Measurements from ENCODE around the gene OGDHL.

- no peak for TF ChIP-seq EP300 (IDR thresholded peaks at IDR 0.05; ENCODE audit: low read depth)
- no peak for TF ChIP-seq CTCF (IDR thresholded peaks at IDR 0.05)
- TF ChIP-seq POLR2A (IDR thresholded peaks at IDR 0.05) = no peak
- TF ChIP-seq POLR2AphosphoS5 (IDR thresholded peaks at IDR 0.05) = no peak
These were observed 18.6 kb downstream of the OGDHL start for GRCh38 chr10:49743464-49744075.

Data from transverse colon (tissue), 4 donors.